GM10266 (cell line): Measurements from ENCODE around the gene MUC4.
A peak's percentile ranks its signal among the peaks of the same experiment; 100 is the strongest.

Experiments used
- DNase-seq: peaks from one replicate; pipeline ENCODE4 v3.0.0; 2012; ENCODE audit errors: extremely low spot score
- TF ChIP-seq, protein P1 (sequence below): IDR thresholded peaks from 2 replicates; pipeline ENCODE4 v1.5.1; 2012; ENCODE audit warnings: mild to moderate bottlenecking, low read depth; ENCODE audit not compliant: control insufficient read depth, insufficient read depth; ENCODE audit errors: missing control alignments

Gene MUC4

GRCh38 chr3:195811756-195812155 is at the start of gene MUC4:
TSS of gene MUC4 (minus strand) at chr3:195811929. CDS start at chr3:195811817, 112 bp downstream.
- DNase-seq: no peak
- TF ChIP-seq, protein P1, sequence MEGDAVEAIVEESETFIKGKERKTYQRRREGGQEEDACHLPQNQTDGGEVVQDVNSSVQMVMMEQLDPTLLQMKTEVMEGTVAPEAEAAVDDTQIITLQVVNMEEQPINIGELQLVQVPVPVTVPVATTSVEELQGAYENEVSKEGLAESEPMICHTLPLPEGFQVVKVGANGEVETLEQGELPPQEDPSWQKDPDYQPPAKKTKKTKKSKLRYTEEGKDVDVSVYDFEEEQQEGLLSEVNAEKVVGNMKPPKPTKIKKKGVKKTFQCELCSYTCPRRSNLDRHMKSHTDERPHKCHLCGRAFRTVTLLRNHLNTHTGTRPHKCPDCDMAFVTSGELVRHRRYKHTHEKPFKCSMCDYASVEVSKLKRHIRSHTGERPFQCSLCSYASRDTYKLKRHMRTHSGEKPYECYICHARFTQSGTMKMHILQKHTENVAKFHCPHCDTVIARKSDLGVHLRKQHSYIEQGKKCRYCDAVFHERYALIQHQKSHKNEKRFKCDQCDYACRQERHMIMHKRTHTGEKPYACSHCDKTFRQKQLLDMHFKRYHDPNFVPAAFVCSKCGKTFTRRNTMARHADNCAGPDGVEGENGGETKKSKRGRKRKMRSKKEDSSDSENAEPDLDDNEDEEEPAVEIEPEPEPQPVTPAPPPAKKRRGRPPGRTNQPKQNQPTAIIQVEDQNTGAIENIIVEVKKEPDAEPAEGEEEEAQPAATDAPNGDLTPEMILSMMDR: no peak

- TF ChIP-seq, protein P1: no peak
- no peak for DNase-seq
These were observed 48.7 kb upstream of the MUC4 start for GRCh38 chr3:195860456-195860855.

- TF ChIP-seq, protein P1: no peak
- DNase-seq: no peak
These were observed 48.2 kb upstream of the MUC4 start for GRCh38 chr3:195859846-195860411.

GRCh38 chr3:195859061-195859845 is 47.5 kb upstream of the MUC4 start:
- peak; percentile 93 for DNase-seq

GRCh38 chr3:195856410-195857084 is 44.8 kb upstream of the MUC4 start:
- TF ChIP-seq, protein P1: no peak
- DNase-seq: no peak

More at GRCh38 chr3:195859061-195859845, 47.5 kb upstream of the MUC4 start:
- TF ChIP-seq, protein P1: peak; percentile 100

GRCh38 chr3:195855471-195856409 is 44.0 kb upstream of the MUC4 start:
- DNase-seq: no peak
- TF ChIP-seq, protein P1: no peak
